GM23338 (cell line): ENCODE results near the gene IGF1R. TPM values are rescaled to one million over a fixed set of nuclear protein-coding genes. Genes with fewer than 3 reads are reported as not detected.

Source experiments
- ATAC-seq: fragments of 200-7000 bp; cut with Tn5 transposase; 3 replicates; pipeline ENCODE4 v1.9.1; 2020
- DNase-seq: peaks from one replicate; pipeline ENCODE4 v3.0.0-alpha.2; 2015; ENCODE audit warnings: low spot score
- H2AFZ ChIP-seq: fragments of 200-600 bp; sonication (generic); 2 replicates; pipeline ENCODE4 v1.8.0; 2016; ENCODE audit warnings: antibody characterized with exemption, mild to moderate bottlenecking, moderate library complexity
- H3F3A ChIP-seq: fragments of 200-600 bp; sonication (generic); replicated peaks from 2 replicates; pipeline ENCODE4 v1.8.0; 2017; ENCODE audit warnings: antibody characterized with exemption, mixed run types, low read depth
- H3K27ac ChIP-seq: fragments of 200-600 bp; sonication (generic); 2 replicates; pipeline ENCODE4 v1.6.1; 2016; ENCODE audit warnings: low read depth
- H3K27me3 ChIP-seq: fragments of 200-600 bp; sonication (generic); 2 replicates; pipeline ENCODE4 v1.8.0; 2016; ENCODE audit warnings: mild to moderate bottlenecking, mixed run types, moderate library complexity; ENCODE audit not compliant: insufficient read depth
- H3K36me3 ChIP-seq: fragments of 200-600 bp; sonication (generic); 2 replicates; pipeline ENCODE4 v1.8.0; 2016; ENCODE audit warnings: mild to moderate bottlenecking; ENCODE audit not compliant: insufficient read depth
- H3K4me1 ChIP-seq: fragments of 200-600 bp; sonication (generic); 2 replicates; pipeline ENCODE4 v1.8.0; 2016; ENCODE audit warnings: mild to moderate bottlenecking, moderate library complexity; ENCODE audit not compliant: insufficient read depth
- H3K4me2 ChIP-seq: fragments of 200-600 bp; sonication (generic); 2 replicates; pipeline ENCODE4 v1.7.1; 2017; ENCODE audit warnings: mixed run types
- H3K4me3 ChIP-seq: fragments of 200-600 bp; sonication (generic); 2 replicates; pipeline ENCODE4 v1.6.1; 2016; ENCODE audit warnings: mixed run types
- H3K79me2 ChIP-seq: fragments of 200-600 bp; sonication (generic); replicated peaks from 2 replicates; pipeline ENCODE4 v1.8.0; 2017; ENCODE audit warnings: mild to moderate bottlenecking; ENCODE audit not compliant: insufficient read depth
- H3K9me2 ChIP-seq: fragments of 200-600 bp; sonication (generic); 2 replicates; pipeline ENCODE4 v1.8.0; 2017; ENCODE audit not compliant: insufficient read depth
- H4K20me1 ChIP-seq: fragments of 200-600 bp; sonication (generic); replicated peaks from 2 replicates; pipeline ENCODE4 v1.8.0; 2017; ENCODE audit warnings: mild to moderate bottlenecking; ENCODE audit not compliant: insufficient read depth
- H3K27ac Mint-ChIP-seq: 2 replicates; pipeline ENCODE4 v1.8.0; 2020; ENCODE audit warnings: inconsistent platforms, mild to moderate bottlenecking, moderate library complexity, mixed read lengths
- H3K27me3 Mint-ChIP-seq: 3 replicates; pipeline ENCODE4 v1.8.0; 2022; ENCODE audit warnings: low read depth, mild to moderate bottlenecking, moderate library complexity, mixed read lengths, inconsistent platforms; ENCODE audit not compliant: insufficient read depth, poor library complexity
- H3K36me3 Mint-ChIP-seq: 3 replicates; pipeline ENCODE4 v1.8.0; 2021; ENCODE audit warnings: low read depth, mild to moderate bottlenecking, inconsistent platforms, moderate library complexity, mixed read lengths
- H3K4me1 Mint-ChIP-seq: 3 replicates; pipeline ENCODE4 v1.8.0; 2020; ENCODE audit warnings: mild to moderate bottlenecking, inconsistent platforms, mixed read lengths
- H3K4me3 Mint-ChIP-seq: 3 replicates; pipeline ENCODE4 v1.8.0; 2021; ENCODE audit warnings: moderate library complexity, mild to moderate bottlenecking, inconsistent platforms, mixed read lengths
- H3K9me3 Mint-ChIP-seq: 3 replicates; pipeline ENCODE4 v1.8.0; 2020; ENCODE audit warnings: moderate library complexity, mild to moderate bottlenecking, inconsistent platforms, mixed read lengths
- EZH2 ChIP-seq: fragments of 200-600 bp; sonication (generic); IDR thresholded peaks from one replicate; pipeline ENCODE4 v1.8.0; 2017; ENCODE audit warnings: antibody characterized with exemption, mild to moderate bottlenecking, low read depth; ENCODE audit not compliant: unreplicated experiment
- JUNB ChIP-seq: IDR thresholded peaks from one replicate; pipeline ENCODE4 v1.6.1; 2016; ENCODE audit warnings: antibody characterized with exemption; ENCODE audit not compliant: unreplicated experiment
- REST ChIP-seq: IDR thresholded peaks from one replicate; pipeline ENCODE4 v1.6.1; 2018; ENCODE audit warnings: antibody characterized with exemption; ENCODE audit not compliant: unreplicated experiment
- polyA plus RNA-seq: library from polyadenylated mRNA; unstranded; fragments of >200 nt; fragmentation: Nextera tagmentation; extraction: Ambion mirVana; gene quantifications from 2 replicates; pipeline ENCODE4 v1.2.1, GENCODE V29; 2016
- total RNA-seq: library from RNA; depleted of rRNA; stranded (reverse); fragments of >200 nt; shearing (Covaris generic); gene quantifications from 2 replicates; pipeline ENCODE4 v1.2.3, GENCODE V29; 2014
- TF ChIP-seq, protein P1 (sequence below): fragments of 250-450 bp; sonication (Bioruptor Pico); IDR thresholded peaks from 2 replicates; pipeline ENCODE4 v1.5.0; 2020; ENCODE audit warnings: mild to moderate bottlenecking, moderate library complexity

Gene IGF1R
- total and polyA plus RNA-seq, 2 experiments from 2014 or later: 20.4 to 92.2 TPM

DNA sequence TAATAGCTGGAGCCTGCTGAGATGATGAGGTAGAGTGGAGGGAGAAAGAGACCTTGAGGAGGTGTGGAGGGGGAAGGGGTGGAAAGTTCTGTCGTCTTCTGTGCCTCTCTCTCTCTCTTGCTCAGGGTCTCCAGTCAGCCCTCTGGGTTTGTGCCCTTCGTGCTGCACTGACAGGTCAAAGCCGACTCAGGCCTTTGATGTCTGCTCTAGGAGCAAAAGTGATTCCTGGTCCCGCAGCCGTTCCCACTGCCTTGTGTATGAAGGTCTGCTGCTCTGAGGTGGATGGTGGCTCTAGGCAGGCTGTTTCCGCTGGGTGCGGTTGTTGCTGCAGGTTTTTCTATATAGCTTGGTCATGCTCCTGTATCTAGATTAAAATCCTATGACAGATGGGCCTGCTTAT, 89.4 kb downstream of the IGF1R start (continued):
- TF ChIP-seq, protein P1, sequence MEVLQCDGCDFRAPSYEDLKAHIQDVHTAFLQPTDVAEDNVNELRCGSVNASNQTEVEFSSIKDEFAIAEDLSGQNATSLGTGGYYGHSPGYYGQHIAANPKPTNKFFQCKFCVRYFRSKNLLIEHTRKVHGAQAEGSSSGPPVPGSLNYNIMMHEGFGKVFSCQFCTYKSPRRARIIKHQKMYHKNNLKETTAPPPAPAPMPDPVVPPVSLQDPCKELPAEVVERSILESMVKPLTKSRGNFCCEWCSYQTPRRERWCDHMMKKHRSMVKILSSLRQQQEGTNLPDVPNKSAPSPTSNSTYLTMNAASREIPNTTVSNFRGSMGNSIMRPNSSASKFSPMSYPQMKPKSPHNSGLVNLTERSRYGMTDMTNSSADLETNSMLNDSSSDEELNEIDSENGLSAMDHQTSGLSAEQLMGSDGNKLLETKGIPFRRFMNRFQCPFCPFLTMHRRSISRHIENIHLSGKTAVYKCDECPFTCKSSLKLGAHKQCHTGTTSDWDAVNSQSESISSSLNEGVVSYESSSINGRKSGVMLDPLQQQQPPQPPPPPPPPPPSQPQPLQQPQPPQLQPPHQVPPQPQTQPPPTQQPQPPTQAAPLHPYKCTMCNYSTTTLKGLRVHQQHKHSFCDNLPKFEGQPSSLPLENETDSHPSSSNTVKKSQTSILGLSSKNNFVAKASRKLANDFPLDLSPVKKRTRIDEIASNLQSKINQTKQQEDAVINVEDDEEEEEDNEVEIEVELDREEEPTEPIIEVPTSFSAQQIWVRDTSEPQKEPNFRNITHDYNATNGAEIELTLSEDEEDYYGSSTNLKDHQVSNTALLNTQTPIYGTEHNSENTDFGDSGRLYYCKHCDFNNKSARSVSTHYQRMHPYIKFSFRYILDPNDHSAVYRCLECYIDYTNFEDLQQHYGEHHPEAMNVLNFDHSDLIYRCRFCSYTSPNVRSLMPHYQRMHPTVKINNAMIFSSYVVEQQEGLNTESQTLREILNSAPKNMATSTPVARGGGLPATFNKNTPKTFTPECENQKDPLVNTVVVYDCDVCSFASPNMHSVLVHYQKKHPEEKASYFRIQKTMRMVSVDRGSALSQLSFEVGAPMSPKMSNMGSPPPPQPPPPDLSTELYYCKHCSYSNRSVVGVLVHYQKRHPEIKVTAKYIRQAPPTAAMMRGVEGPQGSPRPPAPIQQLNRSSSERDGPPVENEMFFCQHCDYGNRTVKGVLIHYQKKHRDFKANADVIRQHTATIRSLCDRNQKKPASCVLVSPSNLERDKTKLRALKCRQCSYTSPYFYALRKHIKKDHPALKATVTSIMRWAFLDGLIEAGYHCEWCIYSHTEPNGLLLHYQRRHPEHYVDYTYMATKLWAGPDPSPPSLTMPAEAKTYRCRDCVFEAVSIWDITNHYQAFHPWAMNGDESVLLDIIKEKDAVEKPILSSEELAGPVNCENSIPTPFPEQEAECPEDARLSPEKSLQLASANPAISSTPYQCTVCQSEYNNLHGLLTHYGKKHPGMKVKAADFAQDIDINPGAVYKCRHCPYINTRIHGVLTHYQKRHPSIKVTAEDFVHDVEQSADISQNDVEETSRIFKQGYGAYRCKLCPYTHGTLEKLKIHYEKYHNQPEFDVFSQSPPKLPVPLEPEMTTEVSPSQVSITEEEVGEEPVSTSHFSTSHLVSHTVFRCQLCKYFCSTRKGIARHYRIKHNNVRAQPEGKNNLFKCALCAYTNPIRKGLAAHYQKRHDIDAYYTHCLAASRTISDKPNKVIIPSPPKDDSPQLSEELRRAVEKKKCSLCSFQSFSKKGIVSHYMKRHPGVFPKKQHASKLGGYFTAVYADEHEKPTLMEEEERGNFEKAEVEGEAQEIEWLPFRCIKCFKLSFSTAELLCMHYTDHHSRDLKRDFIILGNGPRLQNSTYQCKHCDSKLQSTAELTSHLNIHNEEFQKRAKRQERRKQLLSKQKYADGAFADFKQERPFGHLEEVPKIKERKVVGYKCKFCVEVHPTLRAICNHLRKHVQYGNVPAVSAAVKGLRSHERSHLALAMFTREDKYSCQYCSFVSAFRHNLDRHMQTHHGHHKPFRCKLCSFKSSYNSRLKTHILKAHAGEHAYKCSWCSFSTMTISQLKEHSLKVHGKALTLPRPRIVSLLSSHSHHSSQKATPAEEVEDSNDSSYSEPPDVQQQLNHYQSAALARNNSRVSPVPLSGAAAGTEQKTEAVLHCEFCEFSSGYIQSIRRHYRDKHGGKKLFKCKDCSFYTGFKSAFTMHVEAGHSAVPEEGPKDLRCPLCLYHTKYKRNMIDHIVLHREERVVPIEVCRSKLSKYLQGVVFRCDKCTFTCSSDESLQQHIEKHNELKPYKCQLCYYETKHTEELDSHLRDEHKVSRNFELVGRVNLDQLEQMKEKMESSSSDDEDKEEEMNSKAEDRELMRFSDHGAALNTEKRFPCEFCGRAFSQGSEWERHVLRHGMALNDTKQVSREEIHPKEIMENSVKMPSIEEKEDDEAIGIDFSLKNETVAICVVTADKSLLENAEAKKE (CRISPR knock-in tag): no peak
- TF ChIP-seq JUNB (no peak), REST (no peak)

GRCh38 chr15:98738689-98739401, 90.5 kb downstream of the IGF1R start:
- no peaks in the 10 kb centered on the region for H3K36me3 ChIP-seq
- H3F3A ChIP-seq: no peaks in the 10 kb centered on the region
- H3K4me1 Mint-ChIP-seq: peaks cover 83% of the 10 kb centered on the region
- H2AFZ ChIP-seq: no peak overlapping the region
- peaks cover 11% of the 10 kb centered on the region for H3K27me3 Mint-ChIP-seq
- peak; percentile 40 for DNase-seq
- peak; percentile 37; the same call in 2 of the 3 replicates for ATAC-seq
- no peaks in the 10 kb centered on the region for H3K9me3 Mint-ChIP-seq
- peak overlapping the region; percentile 44; the same call in 1 of the 2 replicates for H3K4me2 ChIP-seq
- no peak overlapping the region; the same call in 2 of the 3 replicates for H3K4me3 Mint-ChIP-seq
- H3K4me3 ChIP-seq: no peak overlapping the region
- H3K27ac Mint-ChIP-seq: no peak overlapping the region
- H3K27me3 ChIP-seq: no peaks in the 10 kb centered on the region
- no peaks in the 10 kb centered on the region for H3K36me3 Mint-ChIP-seq
- peaks cover 100% of the 10 kb centered on the region for H3K79me2 ChIP-seq
- peaks cover 68% of the 10 kb centered on the region; the same call in 1 of the 2 replicates for H4K20me1 ChIP-seq
- H3K27ac ChIP-seq: no peak overlapping the region
- H3K9me2 ChIP-seq: no peaks in the 10 kb centered on the region
- H3K4me1 ChIP-seq: peaks cover 71% of the 10 kb centered on the region
- TF ChIP-seq REST (no peak), EZH2 (no peak)
